ENCODE data around the gene APH1B. TPM values are rescaled to one million over a fixed set of nuclear protein-coding genes. Genes with fewer than 3 reads are reported as not detected.
"Not testable (repeated sequence)": the region's sequence is repeated elsewhere in the genome, so short reads cannot be mapped to it uniquely, and the experiment has no call there.

APH1B gene
- polyA plus RNA-seq, 3 donors, result 16.1 to 20.0 (median 17.7) TPM

DNA sequence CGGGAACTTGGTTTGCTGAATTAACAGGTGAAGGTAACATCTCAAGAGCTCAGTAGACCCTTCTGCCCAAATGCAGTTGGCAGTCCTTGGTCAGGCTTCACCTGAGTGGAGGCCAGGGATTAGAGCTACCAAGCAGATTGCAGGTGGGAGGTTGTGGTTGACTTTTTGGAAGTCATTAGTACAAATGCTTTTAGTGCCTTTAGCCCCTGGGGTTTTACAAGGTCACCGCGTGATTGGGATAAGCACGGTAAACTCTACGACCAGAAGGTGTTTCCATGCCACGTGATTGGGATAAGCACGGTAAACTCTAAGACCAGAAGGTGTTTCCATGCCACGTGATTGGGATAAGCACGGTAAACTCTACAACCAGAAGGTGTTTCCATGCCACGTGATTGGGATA lies 43.0 kb downstream of the APH1B start:
- not testable (repeated sequence) for DNase-seq (ENCODE audit: extremely low read depth in 1 of 11, low read depth in 9 of 11, low spot score in 4 of 11)

DNA sequence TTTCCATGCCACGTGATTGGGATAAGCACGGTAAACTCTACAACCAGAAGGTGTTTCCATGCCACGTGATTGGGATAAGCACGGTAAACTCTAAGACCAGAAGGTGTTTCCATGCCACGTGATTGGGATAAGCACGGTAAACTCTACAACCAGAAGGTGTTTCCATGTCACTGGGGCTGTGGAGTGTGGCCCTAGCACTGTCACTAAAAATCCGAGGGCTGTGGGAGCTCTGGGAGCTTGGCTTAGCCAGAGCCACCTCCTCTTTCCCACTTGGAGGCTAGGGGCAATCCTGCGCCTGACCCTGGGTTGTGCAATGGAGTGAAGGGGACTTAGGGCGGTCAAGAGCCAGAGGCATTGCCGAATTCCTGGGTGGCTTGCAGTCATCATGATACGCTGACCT lies 43.6 kb downstream of the APH1B start:
- not testable (repeated sequence) for DNase-seq (ENCODE audit: extremely low read depth in 1 of 11, low read depth in 9 of 11, low spot score in 4 of 11)

DNA sequence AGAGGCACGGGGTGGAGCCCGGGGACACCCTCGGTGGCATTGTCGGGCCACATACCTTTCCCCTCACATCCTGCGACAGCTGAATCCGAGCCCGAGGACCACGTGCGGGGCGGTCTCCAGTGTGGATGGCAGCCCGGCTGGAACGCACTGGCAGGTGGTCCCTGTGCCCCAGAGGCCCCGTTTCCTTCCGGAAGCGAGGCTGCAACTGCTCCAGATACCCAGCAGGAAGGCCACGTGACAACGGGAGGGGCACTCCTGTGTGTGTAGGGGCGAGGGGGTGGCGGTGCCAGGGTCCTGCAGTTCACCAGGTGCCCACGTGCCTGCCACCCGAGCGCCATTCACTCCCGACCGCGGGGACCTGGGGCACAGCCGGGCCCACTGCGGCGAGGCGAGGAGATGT lies 44.1 kb downstream of the APH1B start:
- DNase-seq (ENCODE audit: extremely low read depth in 1 of 11, low read depth in 9 of 11, low spot score in 4 of 11), result no peak

DNA sequence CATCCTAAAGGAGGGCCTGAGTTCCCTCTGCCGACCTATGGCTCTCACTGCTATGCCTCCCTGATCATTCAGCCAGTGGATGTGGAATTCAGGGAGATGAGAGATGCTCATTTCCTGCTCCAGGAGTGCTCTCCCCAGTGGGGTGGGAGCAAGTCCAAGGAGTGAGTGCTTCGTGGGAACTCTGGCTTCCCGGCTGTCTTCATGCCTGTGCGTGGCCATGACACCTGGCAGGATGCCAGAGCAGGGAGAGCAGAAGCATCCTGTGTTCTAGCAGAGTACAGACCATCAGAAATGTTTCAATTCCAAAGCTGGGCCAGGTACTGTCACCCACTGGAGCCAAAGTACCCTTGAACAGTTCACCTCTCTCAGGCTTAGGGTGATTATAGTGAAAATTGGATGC lies 45.1 kb downstream of the APH1B start:
- DNase-seq (ENCODE audit: extremely low read depth in 1 of 11, low read depth in 9 of 11, low spot score in 4 of 11), result no peak

DNA sequence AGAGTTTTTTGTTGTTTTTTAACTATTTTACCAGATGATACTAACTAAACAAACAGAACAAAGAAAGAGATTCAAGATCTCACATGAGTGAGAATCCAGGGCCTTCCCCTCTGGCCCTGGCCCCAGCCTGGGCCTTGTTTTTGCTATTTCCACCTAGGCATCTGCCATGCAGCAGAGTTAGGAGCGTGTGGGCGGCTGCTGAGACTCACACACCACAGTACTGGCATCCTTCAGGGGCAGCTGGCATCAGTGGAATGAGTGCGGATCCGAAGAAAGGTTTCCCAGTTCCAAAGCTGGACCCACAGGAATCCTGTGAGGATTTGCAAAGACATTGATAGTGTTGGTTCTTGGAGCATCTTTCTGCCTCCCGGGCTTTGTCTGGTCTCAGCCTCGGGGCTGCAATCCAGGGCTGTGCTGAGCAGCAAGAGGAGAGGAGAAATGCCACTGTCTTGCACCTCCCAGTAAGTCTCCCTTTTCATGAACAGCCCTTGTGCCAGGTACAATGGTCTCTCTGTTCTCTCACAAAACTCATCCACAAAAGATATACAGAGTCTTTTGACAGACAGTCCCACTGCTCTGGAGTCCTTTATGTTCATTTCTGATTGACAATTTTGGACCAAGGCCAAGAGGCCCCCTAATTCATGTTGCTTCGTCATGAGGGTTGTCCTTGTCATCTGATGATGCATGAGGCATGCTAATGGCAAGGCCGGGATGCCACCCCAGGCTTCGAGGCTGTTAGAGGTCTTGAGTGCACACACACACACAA lies 46.6 kb downstream of the APH1B start:
- DNase-seq (ENCODE audit: extremely low read depth in 1 of 11, low read depth in 9 of 11, low spot score in 4 of 11), result no peak

DNA sequence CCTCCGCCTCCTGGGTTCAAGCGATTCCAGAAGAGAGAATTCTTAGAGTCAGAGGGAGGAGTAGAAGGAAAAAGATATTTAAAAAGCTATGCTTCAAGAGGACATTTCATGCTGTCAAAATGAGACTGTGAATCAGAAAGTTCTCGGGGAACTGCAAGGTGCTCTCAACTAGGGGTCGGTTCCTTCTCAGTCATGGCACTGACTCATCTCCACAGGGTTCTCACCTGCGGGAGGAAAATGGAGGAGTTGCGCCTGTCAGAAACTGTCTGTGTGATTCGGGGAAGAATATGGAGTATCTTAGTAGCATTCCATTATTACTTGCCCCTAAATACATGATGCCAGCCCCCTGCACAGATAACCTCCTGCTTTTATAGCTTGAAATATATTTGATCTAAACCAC lies 47.4 kb downstream of the APH1B start:
- no peak for DNase-seq (ENCODE audit: extremely low read depth in 1 of 11, low read depth in 9 of 11, low spot score in 4 of 11)

DNA sequence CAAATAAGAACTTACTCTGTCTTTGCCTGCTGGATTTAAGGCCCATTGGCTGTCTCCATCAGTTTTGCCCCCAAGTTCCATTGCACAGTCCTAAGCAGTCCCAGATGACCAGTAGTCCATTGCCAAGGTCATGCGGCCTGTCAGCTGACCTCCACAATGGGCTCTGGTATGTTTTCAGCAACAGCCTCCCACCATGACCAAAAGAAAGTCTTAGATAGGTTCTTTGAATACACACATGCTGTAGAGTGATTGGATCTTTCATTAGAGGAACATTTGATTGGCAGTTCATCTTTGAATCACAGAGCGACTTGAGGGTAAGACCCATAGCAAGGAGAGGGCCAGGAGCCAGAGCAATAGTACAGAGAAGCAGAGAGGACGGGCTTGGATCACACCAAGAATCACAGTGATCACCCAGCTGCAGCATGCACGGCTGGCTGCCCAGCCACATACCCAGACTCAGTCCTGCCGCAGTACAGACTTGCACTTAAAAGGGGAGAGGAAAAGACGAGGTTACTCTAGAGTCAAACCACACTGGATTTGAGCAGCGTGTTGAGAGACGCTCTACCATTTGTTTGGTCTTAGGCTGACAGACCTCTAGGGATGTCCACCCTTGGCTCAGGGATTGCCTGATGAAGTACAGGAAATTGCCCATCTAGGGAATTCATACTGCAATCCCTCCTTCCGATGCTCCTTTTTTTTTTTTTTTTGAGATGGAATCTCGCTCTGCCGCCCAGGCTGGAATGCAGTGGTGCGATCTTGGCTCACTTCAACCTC lies 50.4 kb downstream of the APH1B start:
- no peak for DNase-seq (ENCODE audit: extremely low read depth in 1 of 11, low read depth in 9 of 11, low spot score in 4 of 11)

DNA sequence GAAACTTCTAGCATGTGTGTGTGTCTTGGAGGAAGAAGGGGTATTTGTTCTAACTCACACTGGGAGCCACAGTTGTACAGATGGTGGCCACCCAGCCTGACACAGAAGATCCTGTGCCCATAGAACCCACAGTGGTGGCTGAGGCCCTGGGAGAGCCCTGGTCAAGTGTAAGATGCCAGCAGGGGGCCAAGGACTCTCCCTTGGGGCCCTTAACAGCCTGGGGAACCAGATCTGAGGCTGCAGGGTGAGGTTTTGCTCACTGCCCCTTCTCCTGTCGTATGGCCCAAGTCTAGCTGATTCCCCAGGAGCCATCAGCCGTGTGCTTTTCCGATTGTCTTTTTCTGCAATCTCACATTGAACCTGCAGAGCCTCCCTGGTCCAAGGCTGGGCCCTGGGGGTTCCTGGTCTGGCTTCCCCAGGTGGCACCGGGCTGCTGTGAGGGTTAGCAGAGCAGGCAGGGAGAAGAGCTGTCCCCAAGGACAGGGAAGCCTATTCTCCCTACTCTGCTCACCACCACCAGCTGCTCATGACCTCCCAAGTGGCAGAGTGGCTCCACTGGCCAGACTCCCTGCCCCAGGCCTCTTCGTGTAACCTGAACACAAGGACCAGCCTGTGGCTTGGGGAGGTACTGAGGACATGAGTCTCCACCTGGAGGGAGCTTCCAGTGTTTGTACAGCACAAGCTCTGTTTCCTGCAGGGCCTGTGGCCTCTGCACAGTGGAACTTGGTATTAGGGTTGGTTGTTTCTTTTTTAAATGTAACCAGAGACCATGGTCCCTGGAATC lies 52.4 kb downstream of the APH1B start:
- DNase-seq (ENCODE audit: extremely low read depth in 1 of 11, low read depth in 9 of 11, low spot score in 4 of 11), result no peak

DNA sequence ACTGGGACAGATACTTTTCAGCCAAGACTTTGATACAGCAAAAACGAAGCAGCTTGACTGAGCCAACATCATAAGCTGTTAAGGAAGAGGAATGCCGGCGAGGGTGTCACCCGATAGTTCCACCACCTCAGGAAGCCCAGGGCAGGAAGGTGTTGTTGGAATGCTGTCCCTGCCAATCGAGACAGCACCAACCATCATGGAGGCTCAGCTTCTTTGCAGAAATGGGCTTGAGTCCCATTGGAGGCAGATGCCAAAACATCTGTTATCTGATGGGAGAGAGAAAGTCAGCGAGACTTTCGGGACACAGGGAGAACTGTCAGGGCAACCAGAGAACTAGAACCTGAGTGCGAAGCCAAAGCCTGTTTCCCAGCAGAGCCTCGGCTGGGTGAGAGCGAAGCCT lies 53.5 kb downstream of the APH1B start:
- DNase-seq (ENCODE audit: extremely low read depth in 1 of 11, low read depth in 9 of 11, low spot score in 4 of 11), result no peak

DNA sequence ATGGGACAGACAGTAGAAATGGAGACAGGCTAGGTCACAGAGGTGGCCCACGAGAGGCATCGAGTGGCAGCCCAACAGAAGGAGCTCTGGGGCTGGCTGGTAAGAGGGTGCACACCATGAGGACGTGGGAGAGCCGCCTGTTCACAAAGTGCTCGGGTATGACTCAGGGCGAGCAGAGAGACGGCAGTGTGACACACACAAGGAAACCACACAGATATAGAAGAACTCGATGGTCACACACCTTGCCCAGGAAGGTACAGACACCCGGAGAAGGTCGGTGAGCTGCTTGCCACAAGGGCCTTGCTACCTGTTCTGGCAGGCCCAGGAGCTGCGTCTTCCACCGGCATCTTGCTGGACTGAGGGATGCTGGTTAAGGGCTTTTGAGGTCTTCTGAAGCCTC lies 54.1 kb downstream of the APH1B start:
- no peak for DNase-seq (ENCODE audit: extremely low read depth in 1 of 11, low read depth in 9 of 11, low spot score in 4 of 11)

DNA sequence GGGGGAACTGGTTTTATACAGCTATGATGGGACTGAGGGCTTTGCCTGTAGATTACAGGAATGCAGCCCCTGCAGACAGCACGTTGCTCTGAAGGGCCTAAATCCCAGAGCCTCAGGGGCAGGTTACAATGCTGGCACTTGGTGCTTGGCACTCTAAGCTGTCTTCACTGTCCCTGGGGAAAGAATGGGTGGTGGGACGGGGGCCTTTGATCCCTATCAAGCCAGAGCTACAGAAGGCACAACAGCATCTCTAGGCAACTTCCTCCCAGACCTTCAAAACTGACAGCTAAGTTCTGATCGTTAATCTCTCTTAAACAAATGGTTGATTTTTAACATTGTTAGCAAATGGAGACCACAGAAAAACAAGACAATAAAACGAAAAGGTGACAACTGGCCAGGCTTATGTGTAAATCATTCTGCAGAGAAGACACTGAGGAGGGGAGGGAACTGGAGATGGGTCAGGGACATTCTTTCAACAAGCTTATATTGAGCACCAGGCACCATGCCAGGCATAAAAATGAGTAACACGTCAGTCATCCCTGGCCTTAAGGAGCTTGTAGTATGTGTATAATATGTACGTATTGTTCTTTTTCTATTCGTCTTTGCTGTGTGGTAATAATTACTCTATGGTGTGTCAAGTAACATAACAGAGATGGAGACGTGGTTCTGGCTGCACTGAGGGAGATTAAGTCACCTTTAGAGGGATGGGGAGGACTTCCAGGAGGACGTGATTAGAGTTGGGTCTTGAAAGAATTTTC lies 55.1 kb downstream of the APH1B start:
- DNase-seq (ENCODE audit: extremely low read depth in 1 of 11, low read depth in 9 of 11, low spot score in 4 of 11), result no peak

DNA sequence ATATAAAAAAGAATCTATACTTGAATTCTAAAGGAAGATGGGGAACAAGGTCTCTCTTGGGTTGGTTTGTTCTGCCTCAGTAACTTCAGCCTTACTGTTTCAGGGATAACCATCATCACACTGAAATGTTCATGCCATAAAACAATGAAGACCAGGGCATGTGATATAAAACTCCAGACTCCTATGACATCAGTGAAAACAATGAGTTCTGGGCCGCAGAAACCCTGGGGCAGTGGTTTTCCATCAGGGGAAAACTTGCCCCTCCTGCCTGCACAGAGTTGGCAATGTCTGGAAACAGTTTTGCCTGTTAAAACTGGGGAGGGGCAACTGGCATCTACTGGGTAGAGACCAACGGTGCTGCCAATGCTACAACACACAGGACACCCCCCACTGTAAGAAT lies 57.4 kb downstream of the APH1B start:
- DNase-seq (ENCODE audit: extremely low read depth in 1 of 11, low read depth in 9 of 11, low spot score in 4 of 11), result no peak

DNA sequence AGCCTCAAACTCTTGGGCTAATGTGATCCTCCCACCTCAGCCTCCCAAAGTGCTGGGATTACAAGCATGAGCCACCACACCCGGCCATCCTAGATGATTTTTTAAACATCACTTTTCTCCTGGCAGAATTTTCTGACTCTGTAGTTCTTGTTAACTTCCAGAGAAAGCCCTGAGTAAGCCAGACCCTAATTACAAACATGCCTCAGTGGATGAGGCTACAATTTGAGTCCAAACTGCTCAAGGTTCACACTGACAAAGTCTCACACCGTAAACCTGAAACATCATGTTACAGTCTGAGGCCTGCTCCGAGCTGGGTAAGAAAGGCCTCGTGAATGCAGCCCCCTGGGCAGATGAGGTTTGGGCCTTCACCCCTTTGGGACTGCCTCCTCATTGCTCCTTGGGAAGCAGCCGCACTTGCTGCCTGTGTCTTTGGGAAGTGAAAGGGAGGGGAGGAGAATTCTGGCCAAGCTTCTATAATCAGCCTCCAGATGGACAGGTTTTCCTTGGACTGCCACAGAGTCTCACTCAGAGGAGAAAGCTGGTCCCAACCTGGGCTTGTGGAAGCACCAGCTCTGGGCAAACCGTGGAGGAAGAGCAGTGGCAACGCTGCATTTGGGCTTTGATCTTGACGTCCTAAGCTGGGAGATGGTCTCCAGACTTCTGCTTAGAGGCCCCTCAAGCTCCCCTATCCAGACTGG lies 58.3 kb downstream of the APH1B start:
- no peak for DNase-seq (ENCODE audit: extremely low read depth in 1 of 11, low read depth in 9 of 11, low spot score in 4 of 11)

DNA sequence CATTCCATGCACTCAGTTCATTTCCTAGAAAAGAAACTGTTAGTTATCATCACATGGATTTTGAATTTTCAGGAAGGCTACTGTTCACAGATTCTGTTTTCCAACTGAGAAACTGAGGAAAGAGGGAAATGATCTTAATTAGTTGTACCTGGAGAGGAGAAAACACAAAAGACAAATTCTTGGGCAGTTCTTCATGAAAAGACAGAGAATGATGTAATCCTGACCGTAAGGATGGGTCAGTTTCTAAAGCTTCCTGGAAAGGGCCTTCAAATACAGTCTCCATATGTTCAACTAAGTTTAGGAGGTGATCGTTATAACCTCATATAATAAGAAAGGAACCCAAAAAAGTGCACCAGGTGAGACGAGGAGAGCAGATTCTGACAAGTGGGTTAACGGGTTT lies 59.6 kb downstream of the APH1B start:
- DNase-seq (ENCODE audit: extremely low read depth in 1 of 11, low read depth in 9 of 11, low spot score in 4 of 11), result no peak

DNA sequence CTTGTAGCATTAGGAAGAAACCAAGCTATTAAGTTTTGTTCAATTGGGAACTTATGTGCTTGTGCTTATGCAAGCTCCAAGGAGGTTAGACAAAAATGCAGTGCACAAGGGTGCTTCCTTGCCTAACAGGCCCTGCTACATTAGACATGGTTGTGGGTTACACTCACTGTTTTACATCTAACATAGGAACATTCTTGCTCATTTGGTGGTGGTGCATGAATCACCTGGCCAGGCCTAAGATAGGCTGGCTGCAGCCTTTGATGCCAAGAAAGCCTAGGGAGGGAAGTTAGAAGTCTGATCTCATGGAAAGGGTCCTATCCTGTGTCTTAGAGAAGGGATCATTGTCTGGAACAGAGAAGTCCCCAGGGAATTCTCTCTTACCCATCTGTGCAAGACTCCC lies 60.8 kb downstream of the APH1B start:
- no peak for DNase-seq (ENCODE audit: extremely low read depth in 1 of 11, low read depth in 9 of 11, low spot score in 4 of 11)

DNA sequence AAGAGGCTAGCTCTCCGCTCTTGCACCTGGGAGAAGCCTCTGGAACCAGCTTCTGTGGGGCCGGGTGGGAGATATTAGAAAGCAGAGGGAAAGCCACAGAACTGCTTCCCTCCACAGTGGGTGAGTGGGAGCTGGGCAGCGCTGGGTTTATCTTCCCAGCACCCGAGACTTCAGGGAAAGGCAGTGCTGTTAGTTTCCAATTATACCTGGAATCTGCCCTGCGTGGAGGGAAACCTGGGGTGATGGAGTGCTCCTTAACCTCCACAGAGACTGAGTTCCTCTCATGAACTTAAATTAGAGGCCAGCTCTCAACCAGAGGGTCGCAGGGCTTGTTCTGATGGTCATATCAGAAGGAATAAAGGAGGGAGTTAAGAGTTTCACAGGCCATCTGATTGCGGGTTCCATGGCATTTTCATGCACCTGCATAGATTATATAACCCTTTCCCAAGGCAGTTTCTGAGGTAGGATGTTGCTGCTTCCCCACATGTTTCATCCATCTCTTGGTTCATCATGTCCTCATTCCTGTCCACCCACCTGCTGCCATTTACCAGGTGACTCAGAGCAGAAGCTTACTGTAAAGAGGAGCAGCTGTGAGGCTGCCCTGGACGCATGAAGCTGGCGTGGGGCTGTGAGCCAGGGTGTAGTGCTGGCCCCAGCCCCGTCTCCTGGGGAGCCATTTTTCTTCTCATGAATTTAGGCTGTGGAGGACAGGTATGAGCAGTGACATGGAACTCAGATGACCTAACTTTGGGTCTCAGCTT lies 61.8 kb downstream of the APH1B start:
- DNase-seq (ENCODE audit: extremely low read depth in 1 of 11, low read depth in 9 of 11, low spot score in 4 of 11), result no peak

DNA sequence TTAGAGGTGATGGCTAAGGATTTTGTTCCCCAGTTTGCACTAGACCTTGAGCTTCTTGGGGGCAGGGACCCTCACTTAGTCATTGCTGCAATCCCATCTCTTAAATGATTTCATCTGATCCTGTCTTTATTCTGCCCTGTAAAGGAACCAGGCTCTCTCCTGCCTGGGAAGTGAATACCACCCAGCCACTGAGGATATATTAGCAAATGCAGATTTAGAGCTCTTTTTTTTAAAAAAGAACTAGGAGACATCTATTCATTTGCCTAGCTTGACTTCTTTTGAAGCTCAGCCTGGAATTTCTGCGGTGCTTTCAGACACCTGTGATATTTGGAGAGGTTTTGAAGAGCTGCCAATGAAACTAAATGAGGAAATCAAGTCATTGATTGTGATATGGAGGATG lies 62.4 kb downstream of the APH1B start:
- DNase-seq (ENCODE audit: extremely low read depth in 1 of 11, low read depth in 9 of 11, low spot score in 4 of 11), result no peak

DNA sequence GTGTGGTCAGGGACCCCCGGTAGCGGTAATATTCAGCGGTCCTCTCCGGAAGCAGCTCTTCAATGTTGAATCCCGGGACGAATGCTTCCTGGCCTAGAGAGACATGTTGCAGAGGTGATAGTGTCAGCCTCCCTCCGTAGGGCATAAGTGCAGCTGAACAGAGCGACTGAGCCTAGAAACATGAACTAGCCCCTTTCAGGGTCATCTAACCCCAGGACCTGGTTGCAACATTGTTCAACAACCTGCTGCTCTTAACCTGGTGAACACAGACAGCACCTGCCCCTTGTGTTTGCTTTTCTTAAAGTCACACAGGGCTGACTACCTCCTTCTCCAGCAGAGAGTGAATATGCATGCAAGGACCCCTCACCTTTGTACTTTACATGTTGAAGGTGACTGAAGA lies 62.9 kb downstream of the APH1B start:
- DNase-seq (ENCODE audit: extremely low read depth in 1 of 11, low read depth in 9 of 11, low spot score in 4 of 11), result no peak

Data from renal cortex interstitium (tissue), 11 donors.